Activated CD8-positive, alpha-beta T cell treated with anti-CD3 and anti-CD28 coated beads for 36 hours (primary cell): ENCODE results near the gene LMF1. TPM values are rescaled to one million over a fixed set of nuclear protein-coding genes. Genes with fewer than 3 reads are reported as not detected.
"Not testable (repeated sequence)": the region's sequence is repeated elsewhere in the genome, so short reads cannot be mapped to it uniquely, and the experiment has no call there.

Experiments used
- ATAC-seq: fragments of 200-7000 bp; cut with Tn5 transposase; one replicate; pipeline ENCODE4 v1.10.0; 2021; ENCODE audit warnings: mild to moderate bottlenecking, moderate library complexity
- CTCF ChIA-PET: fragments of 350-600 bp; sonication (Branson Sonifier 250); formaldehyde crosslinking; loops from one replicate; lab custom pipeline; 2021; ENCODE audit warnings: antibody characterized with exemption; lab: Charles Lee
- POLR2A ChIA-PET: fragments of 350-600 bp; sonication (Branson Sonifier 250); formaldehyde crosslinking; loops from one replicate; lab custom pipeline; 2021; ENCODE audit warnings: antibody characterized with exemption; lab: Charles Lee
- DNase-seq: peaks from one replicate; pipeline ENCODE4 v3.0.0-alpha.2; 2020
- H3K27ac Mint-ChIP-seq: one replicate; pipeline ENCODE4 v1.8.0; 2021; ENCODE audit warnings: mild to moderate bottlenecking, mixed read lengths
- H3K27me3 Mint-ChIP-seq: one replicate; pipeline ENCODE4 v1.8.0; 2021; ENCODE audit warnings: mixed read lengths
- H3K36me3 Mint-ChIP-seq: one replicate; pipeline ENCODE4 v1.8.0; 2021; ENCODE audit warnings: low read depth, mixed read lengths
- H3K4me1 Mint-ChIP-seq: one replicate; pipeline ENCODE4 v1.8.0; 2021; ENCODE audit warnings: low read depth, mixed read lengths
- H3K4me3 Mint-ChIP-seq: one replicate; pipeline ENCODE4 v1.8.0; 2021; ENCODE audit warnings: mild to moderate bottlenecking, moderate library complexity, mixed read lengths
- H3K9me3 Mint-ChIP-seq: one replicate; pipeline ENCODE4 v1.8.0; 2021; ENCODE audit warnings: mixed read lengths
- intact Hi-C: fragments of 100-400 bp; cut with micrococcal nuclease; formaldehyde crosslinking; loops from one replicate; pipeline ENCODE4 v1.10.0; 2022
- total RNA-seq, 2 experiments: library from RNA; stranded (reverse); gene quantifications; one replicate each; pipeline ENCODE4 v1.2.3, GENCODE V29; 2021
- TF ChIP-seq, protein P1 (sequence below): fragments of 200-600 bp; IDR thresholded peaks from one replicate; pipeline ENCODE4 v1.8.0; 2022; ENCODE audit warnings: antibody characterized with exemption, mild to moderate bottlenecking

LMF1 gene
- total RNA-seq, 2 experiments from 2014 or later, result 8.7 to 9.7 TPM

DNA sequence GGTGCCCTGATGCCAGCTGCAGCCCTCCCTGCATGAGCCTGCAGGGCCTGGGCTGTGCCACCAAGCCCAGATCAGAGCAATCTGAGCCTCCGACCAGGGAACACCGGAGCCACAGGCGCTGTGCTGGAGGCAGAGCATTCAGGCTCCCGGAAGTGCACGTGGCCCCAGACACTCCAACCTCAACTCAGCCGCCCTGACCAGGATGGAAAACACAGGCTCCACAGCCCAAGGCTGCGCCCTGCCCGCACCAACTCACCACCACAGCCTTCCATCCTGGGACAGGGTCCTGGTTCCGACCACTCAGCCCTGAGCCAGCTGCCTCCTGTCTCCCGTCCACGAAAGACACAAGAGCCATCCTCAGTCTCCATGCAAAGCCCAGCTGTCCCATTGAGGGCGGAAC, 18.5 kb downstream of the LMF1 start:
- ChIA-PET POLR2A (no interaction called here), CTCF (no interaction called here)
- Mint-ChIP-seq H3K4me1 (no peaks in the 10 kb centered on the region), H3K36me3 (peaks cover 9% of the 10 kb centered on the region), H3K27me3 (no peaks in the 10 kb centered on the region), H3K9me3 (no peaks in the 10 kb centered on the region), H3K4me3 (no peak overlapping the region), H3K27ac (no peak overlapping the region)
- TF ChIP-seq, protein P1, sequence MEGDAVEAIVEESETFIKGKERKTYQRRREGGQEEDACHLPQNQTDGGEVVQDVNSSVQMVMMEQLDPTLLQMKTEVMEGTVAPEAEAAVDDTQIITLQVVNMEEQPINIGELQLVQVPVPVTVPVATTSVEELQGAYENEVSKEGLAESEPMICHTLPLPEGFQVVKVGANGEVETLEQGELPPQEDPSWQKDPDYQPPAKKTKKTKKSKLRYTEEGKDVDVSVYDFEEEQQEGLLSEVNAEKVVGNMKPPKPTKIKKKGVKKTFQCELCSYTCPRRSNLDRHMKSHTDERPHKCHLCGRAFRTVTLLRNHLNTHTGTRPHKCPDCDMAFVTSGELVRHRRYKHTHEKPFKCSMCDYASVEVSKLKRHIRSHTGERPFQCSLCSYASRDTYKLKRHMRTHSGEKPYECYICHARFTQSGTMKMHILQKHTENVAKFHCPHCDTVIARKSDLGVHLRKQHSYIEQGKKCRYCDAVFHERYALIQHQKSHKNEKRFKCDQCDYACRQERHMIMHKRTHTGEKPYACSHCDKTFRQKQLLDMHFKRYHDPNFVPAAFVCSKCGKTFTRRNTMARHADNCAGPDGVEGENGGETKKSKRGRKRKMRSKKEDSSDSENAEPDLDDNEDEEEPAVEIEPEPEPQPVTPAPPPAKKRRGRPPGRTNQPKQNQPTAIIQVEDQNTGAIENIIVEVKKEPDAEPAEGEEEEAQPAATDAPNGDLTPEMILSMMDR, result no peak
- ATAC-seq (no peak), DNase-seq (no peak)
- intact Hi-C loops, result no loop called here

DNA sequence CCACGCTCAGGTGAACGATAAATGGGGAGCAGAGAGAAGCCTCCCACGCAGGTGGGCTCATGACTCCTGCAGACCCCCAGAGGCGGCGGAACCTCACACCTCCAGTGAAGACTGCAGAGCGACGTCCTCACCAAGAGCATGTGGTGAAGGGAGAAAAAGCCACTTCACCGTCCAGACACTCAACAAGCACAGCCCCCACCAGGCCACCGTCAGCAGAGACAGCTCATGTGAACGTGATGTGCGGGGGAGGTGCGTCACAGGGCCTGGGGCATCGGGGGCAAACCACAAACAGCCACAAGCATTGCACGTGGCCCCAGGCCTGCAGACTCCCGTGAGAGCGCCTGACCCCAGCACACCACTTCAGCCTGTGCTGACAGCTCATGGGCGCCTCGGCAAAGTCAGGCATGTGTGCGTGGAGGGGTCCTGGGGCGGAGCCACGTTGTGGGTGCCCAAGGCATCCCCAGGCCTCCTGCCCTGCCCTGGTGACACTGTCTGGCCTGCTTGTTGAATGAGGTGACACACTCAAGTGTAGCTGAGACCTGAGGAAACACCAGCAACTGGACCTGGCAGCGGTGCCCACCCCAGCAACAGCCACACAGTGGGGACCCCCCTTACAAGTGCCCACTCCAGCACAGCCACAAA, 19.0 kb downstream of the LMF1 start:
- ATAC-seq (no peak), DNase-seq (no peak)
- ChIA-PET POLR2A (no interaction called here), CTCF (no interaction called here)
- Mint-ChIP-seq H3K27ac (no peak overlapping the region), H3K9me3 (no peaks in the 10 kb centered on the region), H3K27me3 (no peaks in the 10 kb centered on the region), H3K36me3 (peaks cover 10% of the 10 kb centered on the region), H3K4me1 (no peaks in the 10 kb centered on the region), H3K4me3 (no peak overlapping the region)
- TF ChIP-seq, protein P1, result no peak
- intact Hi-C loops, result no loop called here

DNA sequence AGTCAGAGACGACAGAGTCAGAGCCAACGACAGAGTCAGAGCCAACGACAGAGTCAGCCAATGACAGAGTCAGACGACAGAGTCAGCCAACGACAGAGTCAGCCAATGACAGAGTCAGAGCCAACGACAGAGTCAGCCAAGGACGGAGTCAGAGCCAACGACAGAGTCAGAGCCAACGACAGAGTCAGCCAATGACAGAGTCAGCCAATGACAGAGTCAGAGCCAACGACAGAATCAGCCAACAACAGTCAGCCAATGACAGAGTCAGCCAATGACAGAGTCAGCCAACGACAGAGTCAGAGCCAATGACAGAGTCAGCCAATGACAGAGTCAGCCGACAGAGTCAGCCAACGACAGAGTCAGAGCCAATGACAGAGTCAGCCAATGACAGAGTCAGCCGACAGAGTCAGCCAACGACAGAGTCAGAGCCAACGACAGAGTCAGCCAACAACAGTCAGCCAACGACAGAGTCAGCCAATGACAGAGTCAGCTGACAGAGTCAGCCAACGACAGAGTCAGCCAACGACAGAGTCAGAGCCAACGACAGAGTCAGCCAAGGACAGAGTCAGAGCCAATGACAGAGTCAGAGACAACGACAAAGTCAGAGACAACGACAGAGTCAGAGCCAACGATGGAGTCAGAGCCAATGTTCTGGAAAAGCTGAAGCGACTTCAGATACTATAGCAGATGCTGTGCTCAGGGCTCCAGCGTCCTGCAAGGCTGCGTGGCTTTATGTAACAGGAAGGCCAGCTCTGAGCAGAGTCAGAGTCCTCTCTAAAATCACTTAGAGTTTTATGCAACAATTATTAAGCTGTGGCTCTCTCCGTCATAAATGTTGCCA, 19.8 kb downstream of the LMF1 start:
- H3K4me3 Mint-ChIP-seq, result not testable (repeated sequence)

DNA sequence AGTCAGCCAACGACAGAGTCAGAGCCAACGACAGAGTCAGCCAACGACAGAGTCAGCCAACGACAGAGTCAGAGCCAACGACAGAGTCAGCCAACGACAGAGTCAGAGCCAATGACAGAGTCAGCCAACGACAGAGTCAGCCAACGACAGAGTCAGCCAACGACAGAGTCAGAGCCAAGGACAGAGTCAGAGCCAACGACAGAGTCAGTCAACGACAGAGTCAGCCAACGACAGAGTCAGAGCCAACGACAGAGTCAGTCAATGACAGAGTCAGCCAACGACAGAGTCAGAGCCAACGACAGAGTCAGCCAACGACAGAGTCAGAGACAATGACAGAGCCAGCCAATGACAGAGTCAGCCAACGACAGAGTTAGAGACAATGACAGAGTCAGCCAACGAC, 22.0 kb downstream of the LMF1 start:
- H3K27ac Mint-ChIP-seq, POLR2A ChIA-PET, H3K4me3 Mint-ChIP-seq, H3K27me3 Mint-ChIP-seq, intact Hi-C loops, ATAC-seq, DNase-seq, CTCF ChIA-PET, H3K9me3 Mint-ChIP-seq, H3K4me1 Mint-ChIP-seq: not testable (repeated sequence)
- peaks cover 29% of the 10 kb centered on the region for H3K36me3 Mint-ChIP-seq

More for the DNA sequence above, 19.8 kb downstream of the LMF1 start:
- H3K27ac Mint-ChIP-seq, H3K27me3 Mint-ChIP-seq, H3K9me3 Mint-ChIP-seq, POLR2A ChIA-PET, CTCF ChIA-PET, intact Hi-C loops, H3K4me1 Mint-ChIP-seq, DNase-seq, ATAC-seq: not testable (repeated sequence)
- peaks cover 13% of the 10 kb centered on the region for H3K36me3 Mint-ChIP-seq

DNA sequence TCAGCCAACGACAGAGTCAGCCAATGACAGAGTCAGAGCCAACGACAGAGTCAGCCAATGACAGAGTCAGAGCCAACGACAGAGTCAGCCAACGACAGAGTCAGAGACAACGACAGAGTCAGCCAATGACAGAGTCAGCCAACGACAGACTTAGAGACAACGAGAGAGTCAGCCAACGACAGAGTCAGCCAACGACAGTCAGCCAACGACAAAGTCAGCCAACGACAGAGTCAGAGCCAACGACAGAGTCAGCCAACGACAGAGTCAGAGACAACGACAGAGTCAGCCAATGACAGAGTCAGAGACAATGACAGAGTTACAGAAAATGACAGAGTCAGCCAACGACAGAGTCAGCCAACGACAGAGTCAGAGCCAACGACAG, 22.9 kb downstream of the LMF1 start:
- intact Hi-C loops, ATAC-seq, CTCF ChIA-PET, H3K4me1 Mint-ChIP-seq, H3K27me3 Mint-ChIP-seq, DNase-seq, H3K4me3 Mint-ChIP-seq, POLR2A ChIA-PET, H3K9me3 Mint-ChIP-seq, H3K27ac Mint-ChIP-seq: not testable (repeated sequence)
- H3K36me3 Mint-ChIP-seq, result peaks cover 31% of the 10 kb centered on the region

DNA sequence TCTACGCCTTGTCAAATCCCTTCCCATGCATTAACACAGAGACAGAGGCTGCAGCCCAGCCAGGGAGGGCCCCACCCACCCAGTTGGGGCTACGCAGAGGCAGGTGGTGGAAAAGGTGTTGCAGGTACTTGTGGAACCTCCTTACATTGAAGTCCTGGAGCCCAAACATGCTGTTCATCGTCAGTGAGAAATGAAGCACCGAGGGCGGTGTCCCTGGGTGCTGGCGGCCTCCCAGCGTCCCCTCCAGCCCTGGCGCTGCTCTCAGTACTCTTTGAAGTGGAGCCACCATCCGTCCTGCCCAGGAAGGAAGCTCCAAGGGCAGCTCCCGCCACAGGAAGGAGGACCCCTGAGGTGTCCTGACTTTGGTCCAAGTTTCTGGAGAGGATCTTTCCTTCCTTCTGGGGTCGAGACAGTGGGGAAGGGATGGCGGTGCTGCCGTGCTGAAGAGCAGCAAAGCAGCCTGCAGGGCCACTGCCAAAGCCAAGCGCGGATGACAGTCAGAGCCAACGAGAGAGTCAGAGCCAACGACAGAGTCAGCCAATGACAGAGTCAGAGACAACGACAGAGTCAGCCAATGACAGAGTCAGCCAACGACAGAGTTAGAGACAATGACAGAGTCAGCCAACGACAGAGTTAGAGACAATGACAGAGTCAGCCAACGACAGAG, 23.4 kb downstream of the LMF1 start:
- Mint-ChIP-seq H3K27ac (no peak overlapping the region), H3K9me3 (peaks cover 11% of the 10 kb centered on the region), H3K36me3 (peaks cover 33% of the 10 kb centered on the region), H3K4me3 (no peak overlapping the region), H3K27me3 (no peaks in the 10 kb centered on the region), H3K4me1 (no peaks in the 10 kb centered on the region)
- intact Hi-C loops, result no loop called here
- CTCF ChIA-PET, result no interaction called here
- DNase-seq (no peak), ATAC-seq (no peak)
- TF ChIP-seq, protein P1, result no peak
- POLR2A ChIA-PET, result no interaction called here
